Osteocyte (in vitro differentiated cells): ENCODE results near the gene OR4C6. TPM values are rescaled to one million over a fixed set of nuclear protein-coding genes. Genes with fewer than 3 reads are reported as not detected.

Source experiments
- DNase-seq: peaks from one replicate; pipeline ENCODE4 v3.0.0; 2021; ENCODE audit warnings: mixed read lengths; ENCODE audit not compliant: unreplicated experiment; ENCODE audit errors: extremely low spot score
- H3K27ac Mint-ChIP-seq: one replicate; pipeline ENCODE4 v1.8.0; 2021; ENCODE audit warnings: mild to moderate bottlenecking, mixed read lengths; ENCODE audit not compliant: unreplicated experiment
- H3K27me3 Mint-ChIP-seq: one replicate; pipeline ENCODE4 v1.8.0; 2021; ENCODE audit warnings: mixed read lengths; ENCODE audit not compliant: unreplicated experiment
- H3K36me3 Mint-ChIP-seq: one replicate; pipeline ENCODE4 v1.8.0; 2021; ENCODE audit warnings: mixed read lengths; ENCODE audit not compliant: unreplicated experiment
- H3K4me1 Mint-ChIP-seq: one replicate; pipeline ENCODE4 v1.8.0; 2021; ENCODE audit warnings: mixed read lengths; ENCODE audit not compliant: unreplicated experiment
- H3K4me3 Mint-ChIP-seq: one replicate; pipeline ENCODE4 v1.8.0; 2021; ENCODE audit warnings: mild to moderate bottlenecking, moderate library complexity, mixed read lengths; ENCODE audit not compliant: unreplicated experiment
- H3K9me3 Mint-ChIP-seq: one replicate; pipeline ENCODE4 v1.8.0; 2021; ENCODE audit warnings: mixed read lengths; ENCODE audit not compliant: unreplicated experiment
- total RNA-seq: library from RNA; stranded (reverse); gene quantifications from 2 replicates; pipeline ENCODE4 v1.2.1, GENCODE V29; 2021
- TF ChIP-seq, protein P1 (sequence below): fragments of 200-600 bp; sonication (generic); IDR thresholded peaks from 2 replicates; pipeline ENCODE4 v1.5.0; 2021; ENCODE audit warnings: antibody characterized with exemption, mild to moderate bottlenecking, moderate library complexity

The OR4C6 gene
- total RNA-seq, 1 donor from 2014 or later = not detected

DNA sequence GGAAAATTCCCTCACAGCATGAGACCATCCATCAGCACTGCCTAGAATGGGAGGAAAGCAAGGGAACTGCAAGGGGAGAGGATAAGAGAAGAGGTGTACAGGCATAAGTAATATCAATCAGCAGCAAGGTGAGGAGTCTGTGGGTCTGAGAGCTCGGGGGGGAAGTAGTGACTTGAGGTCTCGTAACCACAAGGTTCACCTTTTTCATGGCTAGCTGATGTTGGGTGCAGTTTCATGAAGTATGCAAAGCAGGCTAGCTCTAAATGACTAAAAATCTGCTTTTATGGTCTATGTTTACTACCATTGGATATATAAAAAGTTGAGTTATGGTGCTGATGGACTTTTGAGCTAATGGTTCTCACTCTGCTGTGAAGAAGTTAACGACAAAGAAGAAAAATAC, 35.8 kb downstream of the OR4C6 start:
- Mint-ChIP-seq H3K4me3 (no peak overlapping the region), H3K27me3 (no peaks in the 10 kb centered on the region), H3K9me3 (peaks cover 19% of the 10 kb centered on the region), H3K27ac (no peak overlapping the region), H3K36me3 (no peaks in the 10 kb centered on the region), H3K4me1 (no peaks in the 10 kb centered on the region)
- DNase-seq = no peak
- TF ChIP-seq, protein P1, sequence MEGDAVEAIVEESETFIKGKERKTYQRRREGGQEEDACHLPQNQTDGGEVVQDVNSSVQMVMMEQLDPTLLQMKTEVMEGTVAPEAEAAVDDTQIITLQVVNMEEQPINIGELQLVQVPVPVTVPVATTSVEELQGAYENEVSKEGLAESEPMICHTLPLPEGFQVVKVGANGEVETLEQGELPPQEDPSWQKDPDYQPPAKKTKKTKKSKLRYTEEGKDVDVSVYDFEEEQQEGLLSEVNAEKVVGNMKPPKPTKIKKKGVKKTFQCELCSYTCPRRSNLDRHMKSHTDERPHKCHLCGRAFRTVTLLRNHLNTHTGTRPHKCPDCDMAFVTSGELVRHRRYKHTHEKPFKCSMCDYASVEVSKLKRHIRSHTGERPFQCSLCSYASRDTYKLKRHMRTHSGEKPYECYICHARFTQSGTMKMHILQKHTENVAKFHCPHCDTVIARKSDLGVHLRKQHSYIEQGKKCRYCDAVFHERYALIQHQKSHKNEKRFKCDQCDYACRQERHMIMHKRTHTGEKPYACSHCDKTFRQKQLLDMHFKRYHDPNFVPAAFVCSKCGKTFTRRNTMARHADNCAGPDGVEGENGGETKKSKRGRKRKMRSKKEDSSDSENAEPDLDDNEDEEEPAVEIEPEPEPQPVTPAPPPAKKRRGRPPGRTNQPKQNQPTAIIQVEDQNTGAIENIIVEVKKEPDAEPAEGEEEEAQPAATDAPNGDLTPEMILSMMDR = no peak

DNA sequence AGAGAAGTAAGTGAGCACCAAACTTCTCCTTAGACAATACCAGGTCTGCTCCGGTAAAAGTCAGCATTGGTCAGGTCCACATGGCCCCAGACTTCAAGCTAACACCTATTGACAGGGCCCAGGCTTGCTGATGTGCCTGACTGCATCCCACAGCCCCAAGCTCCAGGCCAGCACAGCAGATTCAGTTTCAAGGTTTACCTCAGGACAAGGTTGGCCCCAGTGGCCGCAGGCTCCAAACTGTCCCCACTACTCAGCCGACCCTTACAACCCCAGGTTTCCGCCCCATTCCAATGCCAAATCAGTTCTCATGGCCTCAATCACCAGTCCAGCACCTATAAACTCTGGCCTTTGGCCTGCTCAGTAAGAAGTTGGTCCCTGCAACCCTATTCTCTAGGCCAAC, 39.4 kb downstream of the OR4C6 start:
- TF ChIP-seq, protein P1 = no peak

DNA sequence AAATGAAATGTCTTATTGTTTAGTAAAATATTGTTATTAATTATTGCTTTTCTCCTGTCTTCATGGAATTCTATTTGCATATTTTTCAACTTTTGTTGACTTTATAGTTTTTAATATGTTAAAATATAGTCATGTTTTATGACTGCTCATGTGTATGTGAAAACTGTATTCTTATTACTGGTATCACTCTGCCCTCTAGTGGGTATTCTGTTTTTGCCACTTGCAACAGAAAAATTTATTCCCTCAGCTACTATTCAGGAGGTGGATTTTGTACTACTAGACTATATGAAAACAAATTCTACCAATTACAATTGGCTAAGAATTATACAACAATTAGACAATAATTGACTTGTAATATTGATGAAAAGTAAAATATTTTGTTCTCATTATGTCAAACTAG, 45.0 kb downstream of the OR4C6 start:
- Mint-ChIP-seq H3K36me3 (no peaks in the 10 kb centered on the region), H3K27me3 (no peaks in the 10 kb centered on the region), H3K9me3 (peaks cover 21% of the 10 kb centered on the region), H3K27ac (no peak overlapping the region), H3K4me3 (no peak overlapping the region), H3K4me1 (no peaks in the 10 kb centered on the region)
- TF ChIP-seq, protein P1 = peak; percentile 58
- no peak for DNase-seq

More for the DNA sequence above, 39.4 kb downstream of the OR4C6 start:
- peaks cover 20% of the 10 kb centered on the region for H3K9me3 Mint-ChIP-seq
- no peak overlapping the region for H3K4me3 Mint-ChIP-seq
- no peak overlapping the region for H3K27ac Mint-ChIP-seq
- H3K4me1 Mint-ChIP-seq = no peaks in the 10 kb centered on the region
- no peak for DNase-seq
- H3K27me3 Mint-ChIP-seq = no peaks in the 10 kb centered on the region
- no peaks in the 10 kb centered on the region for H3K36me3 Mint-ChIP-seq

DNA sequence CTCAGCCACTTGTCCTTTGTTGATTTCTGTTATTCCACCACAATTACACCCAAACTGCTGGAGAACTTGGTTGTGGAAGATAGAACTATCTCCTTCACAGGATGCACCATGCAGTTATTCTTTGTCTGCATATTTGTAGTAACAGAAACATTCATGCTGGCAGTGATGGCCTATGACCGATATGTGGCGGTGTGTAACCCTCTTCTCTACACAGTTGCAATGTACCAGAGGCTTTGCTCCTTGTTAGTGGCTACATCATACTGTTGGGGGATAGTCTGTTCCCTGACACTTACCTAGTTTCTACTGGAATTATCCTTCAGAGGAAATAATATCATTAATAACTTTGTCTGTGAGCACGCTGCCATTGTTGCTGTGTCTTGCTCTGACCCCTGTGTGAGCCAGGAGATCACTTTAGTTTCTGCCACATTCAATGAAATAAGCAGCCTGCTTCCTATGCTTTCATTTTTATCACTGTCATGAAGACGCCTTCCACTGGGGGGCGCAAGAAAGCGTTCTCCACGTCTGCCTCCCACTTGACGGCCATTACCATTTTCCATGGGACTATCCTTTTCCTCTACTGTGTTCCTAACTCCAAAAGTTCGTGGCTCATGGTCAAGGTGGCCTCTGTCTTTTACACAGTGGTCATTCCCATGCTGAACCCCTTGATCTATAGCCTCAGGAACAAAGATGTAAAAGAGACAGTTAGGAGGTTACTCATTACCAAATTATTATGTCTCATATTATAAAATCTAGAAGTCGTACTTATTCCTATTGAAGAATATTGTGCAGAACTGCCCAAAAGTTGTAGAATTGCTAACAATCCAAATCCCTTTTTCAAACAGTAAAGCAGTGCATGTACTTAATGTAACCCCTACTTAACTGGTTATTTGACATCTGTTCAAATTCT, 53.2 kb downstream of the OR4C6 start:
- Mint-ChIP-seq H3K36me3 (no peaks in the 10 kb centered on the region), H3K4me3 (no peak overlapping the region), H3K27ac (no peak overlapping the region), H3K9me3 (peaks cover 25% of the 10 kb centered on the region), H3K27me3 (no peaks in the 10 kb centered on the region), H3K4me1 (no peaks in the 10 kb centered on the region)
- TF ChIP-seq, protein P1 = no peak
- DNase-seq = no peak

Other genes starting within 250 kb of the OR4C6 start
- not detected in 2 replicates for gene OR4C15, start 107.7 kb upstream of the OR4C6 start, total RNA-seq
- gene OR4C16, start 90.1 kb upstream of the OR4C6 start, total RNA-seq = not detected in 2 replicates
- gene OR4C11, start 54.6 kb upstream of the OR4C6 start, total RNA-seq = not detected in 2 replicates
- gene OR4P4, start 27.1 kb upstream of the OR4C6 start, total RNA-seq = not detected in 2 replicates
- gene OR4S2, start 13.9 kb upstream of the OR4C6 start, total RNA-seq = not detected in 2 replicates
- gene OR5D13, start 111.2 kb downstream of the OR4C6 start, total RNA-seq = not detected in 2 replicates
- not detected in 2 replicates for gene OR5D14, start 133.4 kb downstream of the OR4C6 start, total RNA-seq
- gene OR5L1, start 149.2 kb downstream of the OR4C6 start, total RNA-seq = not detected in 2 replicates
- not detected in 2 replicates for gene OR5D18, start 157.4 kb downstream of the OR4C6 start, total RNA-seq
- not detected in 2 replicates for gene OR5L2, start 165.0 kb downstream of the OR4C6 start, total RNA-seq
- not detected in 2 replicates for gene OR5D16, start 176.6 kb downstream of the OR4C6 start, total RNA-seq
- gene TRIM51, start 221.1 kb downstream of the OR4C6 start, total RNA-seq = not detected in 2 replicates